ENCODE data around the gene PHETA2.

GRCh38 chr22:42025421-42025820 lies 48.6 kb upstream of the PHETA2 start:
- no peak for TF ChIP-seq CTCF (IDR thresholded peaks at IDR 0.05)
- TF ChIP-seq POLR2AphosphoS5 (IDR thresholded peaks at IDR 0.05), result no peak
